ENCODE results near the gene ITPK1.

ITPK1 gene

GRCh38 chr14:92987713-92988510 is 127.8 kb downstream of the ITPK1 start:
- no peak for DNase-seq (ENCODE audit: low read depth, low spot score)
- H3K4me3 ChIP-seq (ENCODE audit: low read length) = no peak overlapping the region

GRCh38 chr14:92987148-92987570 is 128.6 kb downstream of the ITPK1 start:
- H3K4me3 ChIP-seq (ENCODE audit: low read length) = no peak overlapping the region
- DNase-seq (ENCODE audit: low read depth, low spot score) = no peak

- no peak overlapping the region for H3K4me3 ChIP-seq (ENCODE audit: low read length)
- DNase-seq (ENCODE audit: low read depth, low spot score) = no peak
Observed at GRCh38 chr14:92986254-92987147, 129.2 kb downstream of the ITPK1 start.

- DNase-seq (ENCODE audit: low read depth, low spot score) = no peak
- no peak overlapping the region for H3K4me3 ChIP-seq (ENCODE audit: low read length)
Observed at GRCh38 chr14:92985521-92985920, 130.2 kb downstream of the ITPK1 start.

- H3K4me3 ChIP-seq (ENCODE audit: low read length) = no peak overlapping the region
- DNase-seq (ENCODE audit: low read depth, low spot score) = no peak
Observed at GRCh38 chr14:92984896-92985295, 130.8 kb downstream of the ITPK1 start.

GRCh38 chr14:92984082-92984788 is 131.5 kb downstream of the ITPK1 start:
- DNase-seq (ENCODE audit: low read depth, low spot score) = no peak

GRCh38 chr14:92982956-92983355 is 132.8 kb downstream of the ITPK1 start:
- no peak for DNase-seq (ENCODE audit: low read depth, low spot score)
- no peak overlapping the region for H3K4me3 ChIP-seq (ENCODE audit: low read length)

More at GRCh38 chr14:92984082-92984788, 131.5 kb downstream of the ITPK1 start:
- no peak overlapping the region for H3K4me3 ChIP-seq (ENCODE audit: low read length)

GRCh38 chr14:92981726-92982125 is 134.0 kb downstream of the ITPK1 start:
- H3K4me3 ChIP-seq (ENCODE audit: low read length) = no peak overlapping the region
- no peak for DNase-seq (ENCODE audit: low read depth, low spot score)

GRCh38 chr14:92980866-92981265 is 134.9 kb downstream of the ITPK1 start:
- no peak for DNase-seq (ENCODE audit: low read depth, low spot score)
- H3K4me3 ChIP-seq (ENCODE audit: low read length) = no peak overlapping the region

- no peak for DNase-seq (ENCODE audit: low read depth, low spot score)
- H3K4me3 ChIP-seq (ENCODE audit: low read length) = no peak overlapping the region
Observed at GRCh38 chr14:92978229-92979021, 137.3 kb downstream of the ITPK1 start.

GRCh38 chr14:92976268-92976667 is 139.5 kb downstream of the ITPK1 start:
- no peak for DNase-seq (ENCODE audit: low read depth, low spot score)
- H3K4me3 ChIP-seq (ENCODE audit: low read length) = no peak overlapping the region

- DNase-seq (ENCODE audit: low read depth, low spot score) = no peak
- H3K4me3 ChIP-seq (ENCODE audit: low read length) = no peak overlapping the region
Observed at GRCh38 chr14:92974541-92975345, 141.0 kb downstream of the ITPK1 start.

- no peak for DNase-seq (ENCODE audit: low read depth, low spot score)
- H3K4me3 ChIP-seq (ENCODE audit: low read length) = no peak overlapping the region
Observed at GRCh38 chr14:92973798-92974372, 141.8 kb downstream of the ITPK1 start.

GRCh38 chr14:92973261-92973797 is 142.4 kb downstream of the ITPK1 start:
- H3K4me3 ChIP-seq (ENCODE audit: low read length) = no peak overlapping the region
- DNase-seq (ENCODE audit: low read depth, low spot score) = no peak

GRCh38 chr14:92971601-92972180 is 144.0 kb downstream of the ITPK1 start:
- H3K4me3 ChIP-seq (ENCODE audit: low read length) = no peak overlapping the region
- DNase-seq (ENCODE audit: low read depth, low spot score) = no peak

- H3K4me3 ChIP-seq (ENCODE audit: low read length) = no peak overlapping the region
- DNase-seq (ENCODE audit: low read depth, low spot score) = no peak
Observed at GRCh38 chr14:92970271-92970670, 145.5 kb downstream of the ITPK1 start.

GRCh38 chr14:92969871-92970270 is 145.9 kb downstream of the ITPK1 start:
- DNase-seq (ENCODE audit: low read depth, low spot score) = no peak
- no peak overlapping the region for H3K4me3 ChIP-seq (ENCODE audit: low read length)
